Hindlimb muscle (tissue), 1 donor: ENCODE results near the gene RETREG2. TPM values are rescaled to one million over a fixed set of nuclear protein-coding genes. Genes with fewer than 3 reads are reported as not detected.
"Not testable (repeated sequence)": the region's sequence is repeated elsewhere in the genome, so short reads cannot be mapped to it uniquely, and the experiment has no call there.

Source experiments
- DNase-seq: peaks from one replicate; pipeline ENCODE4 v3.0.0-alpha.2; 2013
- polyA plus RNA-seq: library from polyadenylated mRNA; unstranded; fragments of 120-200 nt; gene quantifications from one replicate; pipeline ENCODE4 v1.2.1, GENCODE V29; 2013; ENCODE audit not compliant: insufficient read length

The RETREG2 gene
- polyA plus RNA-seq, 1 donor: 42.0 TPM

GRCh38 chr2:219198974-219199373 is 20.9 kb downstream of the RETREG2 start:
- no peak for DNase-seq

GRCh38 chr2:219199470-219200211 is 21.6 kb downstream of the RETREG2 start:
- DNase-seq: no peak

GRCh38 chr2:219200502-219201326 is 22.6 kb downstream of the RETREG2 start:
- not testable (repeated sequence) for DNase-seq

- DNase-seq: not testable (repeated sequence)
Observed at GRCh38 chr2:219201331-219201730, 23.3 kb downstream of the RETREG2 start.

GRCh38 chr2:219204425-219205164 is 26.5 kb downstream of the RETREG2 start:
- DNase-seq: no peak

- DNase-seq: no peak
Observed at GRCh38 chr2:219205165-219205538, 27.1 kb downstream of the RETREG2 start.

GRCh38 chr2:219205981-219206327 is 27.9 kb downstream of the RETREG2 start:
- DNase-seq: no peak

- peak; percentile 99 for DNase-seq
Observed at GRCh38 chr2:219206328-219207133, 28.5 kb downstream of the RETREG2 start, which contains the start of gene ZFAND2B. TSS of gene ZFAND2B (plus strand) at chr2:219206782. CDS start at chr2:219206988, 206 bp downstream.

GRCh38 chr2:219207134-219207883 is 29.2 kb downstream of the RETREG2 start:
- no peak for DNase-seq

- DNase-seq: no peak
Observed at GRCh38 chr2:219207884-219208740, 30.0 kb downstream of the RETREG2 start.

GRCh38 chr2:219209236-219210195 is 31.4 kb downstream of the RETREG2 start:
- DNase-seq: no peak

GRCh38 chr2:219210196-219210885 is 32.3 kb downstream of the RETREG2 start:
- no peak for DNase-seq

- no peak for DNase-seq
Observed at GRCh38 chr2:219210886-219211362, 32.8 kb downstream of the RETREG2 start.

- no peak for DNase-seq
Observed at GRCh38 chr2:219213026-219213415, 34.9 kb downstream of the RETREG2 start.

GRCh38 chr2:219213486-219214071 is 35.5 kb downstream of the RETREG2 start:
- DNase-seq: no peak

GRCh38 chr2:219214141-219214540 is 36.1 kb downstream of the RETREG2 start:
- no peak for DNase-seq

GRCh38 chr2:219214786-219215185 is 36.7 kb downstream of the RETREG2 start:
- DNase-seq: no peak
